AG20443 (cell line): ENCODE measurements around the gene OR3A3.

Experiments used
- DNase-seq: peaks from one replicate; pipeline ENCODE4 v3.0.0; 2012; ENCODE audit warnings: low spot score, mixed read lengths

The OR3A3 gene

DNA sequence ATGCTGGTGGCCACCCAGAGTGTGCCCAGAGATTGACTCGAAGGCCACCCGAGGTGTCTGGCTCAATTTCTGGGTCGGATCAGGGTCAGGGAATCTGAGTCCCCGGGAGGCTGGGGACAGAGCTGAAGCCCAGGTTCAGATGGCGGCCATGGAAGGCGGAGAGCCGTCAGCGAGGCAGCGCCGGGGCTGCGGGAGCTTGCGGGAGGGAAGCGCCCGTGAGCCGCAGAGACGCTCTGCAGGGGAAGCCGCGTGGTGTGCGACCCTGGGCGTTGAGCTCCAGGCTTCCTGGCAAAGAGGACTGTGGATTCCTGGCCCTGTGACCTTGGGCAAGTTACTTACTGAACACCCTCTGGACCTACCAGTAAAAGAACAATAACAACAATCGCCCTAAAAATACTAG, 61.0 kb downstream of the OR3A3 start:
- DNase-seq, result no peak
